IMR-90 (cell line): ENCODE results near the gene ZNF529. TPM values are rescaled to one million over a fixed set of nuclear protein-coding genes. Genes with fewer than 3 reads are reported as not detected.
A peak's percentile ranks its signal among the peaks of the same experiment; 100 is the strongest.

ENCODE experiments used
- ATAC-seq: fragments of 200-7000 bp; cut with Tn5 transposase; 2 replicates; pipeline ENCODE4 v1.9.1; 2020; ENCODE audit warnings: low read depth, mild to moderate bottlenecking, moderate library complexity
- BruUV-seq: library from RNA; stranded (reverse); fragments of 400-500 nt; replicated peaks from 2 replicates; lab custom pipeline; 2021; lab: Mats Ljungman, UMichigan
- CTCF ChIA-PET: fragments of 300-600 bp; formaldehyde crosslinking; extraction: SDS; loops from one replicate; lab custom pipeline; 2021; ENCODE audit warnings: antibody characterized with exemption; lab: Yijun Ruan, JAX
- POLR2A ChIA-PET: fragments of 300-600 bp; sonication (Branson Sonifier 250); formaldehyde crosslinking; loops from one replicate; lab custom pipeline; 2022; ENCODE audit warnings: antibody characterized with exemption; ENCODE audit not compliant: unreplicated experiment; lab: Charles Lee
- DNase-seq: peaks from one replicate; pipeline ENCODE4 v3.0.0; 2013
- H2AFZ ChIP-seq: replicated peaks from 2 replicates; pipeline ENCODE3; 2013; ENCODE audit warnings: low read length, mild to moderate bottlenecking; ENCODE audit not compliant: poor library complexity
- H2AK5ac ChIP-seq: 2 replicates; pipeline ENCODE4 v1.6.1; 2013; ENCODE audit warnings: low read depth, low read length, inconsistent platforms
- H2AK9ac ChIP-seq: replicated peaks from 2 replicates; pipeline ENCODE3; 2013; ENCODE audit warnings: mild to moderate bottlenecking, low read depth, low read length, moderate library complexity; ENCODE audit not compliant: poor library complexity
- H2BK120ac ChIP-seq: 2 replicates; pipeline ENCODE4 v1.6.1; 2013; ENCODE audit warnings: low read depth, low read length, inconsistent platforms
- H2BK15ac ChIP-seq: 3 replicates; pipeline ENCODE4 v1.6.1; 2013; ENCODE audit warnings: low read depth, low read length, inconsistent platforms
- H2BK20ac ChIP-seq: 2 replicates; pipeline ENCODE4 v1.6.1; 2013; ENCODE audit warnings: low read depth, mild to moderate bottlenecking, inconsistent platforms, low read length, moderate library complexity
- H2BK5ac ChIP-seq: 2 replicates; pipeline ENCODE4 v1.6.1; 2013; ENCODE audit warnings: mild to moderate bottlenecking, low read depth, low read length, inconsistent platforms; ENCODE audit not compliant: poor library complexity, severe bottlenecking
- H3K14ac ChIP-seq: replicated peaks from 2 replicates; pipeline ENCODE4 v1.6.1; 2013; ENCODE audit warnings: low read depth, low read length, inconsistent platforms
- H3K18ac ChIP-seq: 2 replicates; pipeline ENCODE4 v1.6.1; 2013; ENCODE audit warnings: low read depth, low read length, control low read depth
- H3K23ac ChIP-seq: 2 replicates; pipeline ENCODE4 v1.6.1; 2013; ENCODE audit warnings: low read depth, low read length, inconsistent platforms
- H3K27ac ChIP-seq: 2 replicates; pipeline ENCODE4 v1.5.1; 2013; ENCODE audit warnings: mild to moderate bottlenecking, control low read depth, low read length; ENCODE audit not compliant: insufficient read depth
- H3K27me3 ChIP-seq: 2 replicates; pipeline ENCODE4 v1.6.1; 2013; ENCODE audit warnings: low read length; ENCODE audit not compliant: control insufficient read depth, insufficient read depth
- H3K36me3 ChIP-seq: 2 replicates; pipeline ENCODE4 v1.6.1; 2013; ENCODE audit warnings: low read length, mixed read lengths; ENCODE audit not compliant: control insufficient read depth, insufficient read depth
- H3K4ac ChIP-seq: 2 replicates; pipeline ENCODE4 v1.6.1; 2013; ENCODE audit warnings: low read depth, low read length, inconsistent platforms
- H3K4me1 ChIP-seq: 2 replicates; pipeline ENCODE4 v1.6.1; 2013; ENCODE audit warnings: low read length, mixed read lengths; ENCODE audit not compliant: control insufficient read depth, insufficient read depth
- H3K4me2 ChIP-seq: 2 replicates; pipeline ENCODE4 v1.6.1; 2013; ENCODE audit warnings: low read depth, mild to moderate bottlenecking, control low read depth, low read length, moderate library complexity
- H3K4me3 ChIP-seq: 2 replicates; pipeline ENCODE4 v1.5.1; 2013; ENCODE audit warnings: low read depth, mild to moderate bottlenecking, control low read depth, low read length, moderate library complexity; ENCODE audit not compliant: insufficient read depth
- H3K56ac ChIP-seq: 2 replicates; pipeline ENCODE4 v1.6.1; 2013; ENCODE audit warnings: low read length, inconsistent platforms; ENCODE audit not compliant: insufficient read depth; ENCODE audit errors: extremely low read depth
- H3K79me1 ChIP-seq, 2 experiments: 2 replicates each; pipeline ENCODE4 v1.6.1; 2013; ENCODE audit warnings: low read length in 2 of 2, inconsistent platforms in 1 of 2, low read depth in 1 of 2
- H3K9ac ChIP-seq: 2 replicates; pipeline ENCODE4 v1.6.1; 2013; ENCODE audit warnings: low read depth, low read length, control low read depth
- H3K9me1 ChIP-seq: 2 replicates; pipeline ENCODE4 v1.6.1; 2013; ENCODE audit warnings: low read length, inconsistent platforms; ENCODE audit not compliant: insufficient read depth
- H3K9me3 ChIP-seq: 2 replicates; pipeline ENCODE4 v1.6.1; 2013; ENCODE audit warnings: low read length; ENCODE audit not compliant: control insufficient read depth, insufficient read depth
- H4K20me1 ChIP-seq: 2 replicates; pipeline ENCODE4 v1.6.1; 2013; ENCODE audit warnings: low read length, inconsistent platforms; ENCODE audit not compliant: insufficient read depth
- H4K5ac ChIP-seq: 2 replicates; pipeline ENCODE4 v1.6.1; 2013; ENCODE audit warnings: mild to moderate bottlenecking, low read depth, low read length, control low read depth
- H4K8ac ChIP-seq, 2 experiments: 2 replicates each; pipeline ENCODE4 v1.6.1; 2013; ENCODE audit warnings: low read depth in 2 of 2, low read length in 2 of 2, control low read depth in 1 of 2, inconsistent platforms in 1 of 2
- H4K91ac ChIP-seq: 2 replicates; pipeline ENCODE4 v1.6.1; 2013; ENCODE audit warnings: low read depth, low read length, inconsistent platforms; ENCODE audit not compliant: insufficient read depth
- BHLHE40 ChIP-seq: fragments of 150-350 bp; IDR thresholded peaks from 2 replicates; pipeline ENCODE4 v1.6.1; 2016; ENCODE audit warnings: mild to moderate bottlenecking, low read depth, low read length
- CEBPB ChIP-seq: IDR thresholded peaks from 2 replicates; pipeline ENCODE4 v1.6.1; 2012; ENCODE audit warnings: low read depth, low read length, improper control_type of control experiment
- CHD1 ChIP-seq: IDR thresholded peaks from 2 replicates; pipeline ENCODE4 v1.6.1; 2012; ENCODE audit warnings: low read depth, low read length, improper control_type of control experiment
- CTCF ChIP-seq: conservative IDR thresholded peaks from 2 replicates; pipeline ENCODE4 v1.5.1; 2012; ENCODE audit warnings: mild to moderate bottlenecking, low read depth, low read length, improper control_type of control experiment
- ELK1 ChIP-seq: fragments of 150-350 bp; IDR thresholded peaks from 2 replicates; pipeline ENCODE4 v1.6.1; 2016; ENCODE audit warnings: low read depth, mild to moderate bottlenecking, low read length, moderate library complexity, borderline replicate concordance
- MAFK ChIP-seq: IDR thresholded peaks from 2 replicates; pipeline ENCODE4 v1.6.1; 2012; ENCODE audit warnings: low read depth, low read length, improper control_type of control experiment
- MXI1 ChIP-seq: IDR thresholded peaks from 2 replicates; pipeline ENCODE4 v1.6.1; 2012; ENCODE audit warnings: low read depth, mild to moderate bottlenecking, low read length, moderate library complexity, borderline replicate concordance
- NFE2L2 ChIP-seq: fragments of 150-350 bp; IDR thresholded peaks from 2 replicates; pipeline ENCODE4 v1.6.1; 2016; ENCODE audit warnings: low read depth, mild to moderate bottlenecking, low read length
- POLR2A ChIP-seq: IDR thresholded peaks from 2 replicates; pipeline ENCODE4 v1.6.1; 2012; ENCODE audit warnings: mild to moderate bottlenecking, low read depth, low read length
- RAD21 ChIP-seq: IDR thresholded peaks from 2 replicates; pipeline ENCODE4 v1.6.1; 2012; ENCODE audit warnings: low read length, improper control_type of control experiment
- SMC3 ChIP-seq: fragments of 150-350 bp; IDR thresholded peaks from 2 replicates; pipeline ENCODE4 v1.6.1; 2016; ENCODE audit warnings: low read depth, mild to moderate bottlenecking, antibody characterized with exemption, low read length, moderate library complexity
- WGBS, 2 experiments: methylation state at CpG; one replicate each; pipeline versions ENCODE4 v1.1.5 to v1.1.7; 2013; ENCODE audit warnings: missing lambda C conversion rate in 2 of 2; ENCODE audit not compliant: insufficient read length in 1 of 2; ENCODE audit errors: extremely low coverage in 2 of 2; 5-methylcytosine and 5-hydroxymethylcytosine counted together
- dilution Hi-C: fragments of 300-500 bp; cut with HindIII; formaldehyde crosslinking; loops from one replicate; pipeline ENCODE4 v1.14.3; 2018; ENCODE audit warnings: low sequenced_read_pairs; ENCODE audit not compliant: unreplicated experiment
- in situ Hi-C: fragments of 300-500 bp; cut with MboI; formaldehyde crosslinking; loops from 3 replicates; pipeline ENCODE4 v1.14.3; 2019; ENCODE audit warnings: low sequenced_read_pairs, inconsistent platforms, mixed read lengths
- intact Hi-C: fragments of 100-400 bp; cut with micrococcal nuclease; formaldehyde crosslinking; loops from 2 replicates; pipeline ENCODE4 v1.10.0; 2022
- polyA plus RNA-seq, 3 experiments: library from polyadenylated mRNA; depleted of rRNA; stranded (reverse); fragments of >200 nt; gene quantifications; 2 replicates each; pipeline ENCODE4 v1.2.3, GENCODE V29; 2012; ENCODE audit warnings: low replicate concordance in 1 of 3
- total RNA-seq: library from RNA; depleted of rRNA; stranded (reverse); fragments of >200 nt; gene quantifications from 2 replicates; pipeline ENCODE4 v1.2.3, GENCODE V29; 2012

ZNF529 gene
- total and polyA plus RNA-seq, 2 of the 4 experiments (the other 2 are of a cell fraction), result 2.4 to 6.8 TPM

GRCh38 chr19:36527341-36527740, 45.8 kb downstream of the ZNF529 start:
- CTCF ChIA-PET, result no interaction called here
- dilution Hi-C loops, result no loop called here

More at GRCh38 chr19:36527341-36527740, 45.8 kb downstream of the ZNF529 start:
- ATAC-seq, result no peak
- Histone ChIP-seq H4K20me1 (no peaks in the 10 kb centered on the region), H3K27ac (no peak overlapping the region), H4K8ac (peak overlapping the region in 1 of 2 experiments; percentile 94; a peak in 3 of 4 replicates), H3K4ac (no peak overlapping the region), H2BK20ac (no peak overlapping the region), H3K4me2 (peak overlapping the region; percentile 88), H3K9ac (peak overlapping the region; percentile 95), H2BK120ac (no peak overlapping the region), H3K14ac (peak overlapping the region; percentile 48; the same call in 1 of the 2 replicates), H2BK5ac (no peak overlapping the region), H3K18ac (no peak overlapping the region), H3K27me3 (no peaks in the 10 kb centered on the region), H3K23ac (peak overlapping the region; percentile 53; the same call in 1 of the 2 replicates), H3K79me1 (peaks cover 25 to 29% of the 10 kb centered on the region in 2 experiments), H3K4me3 (peak overlapping the region; percentile 82), H4K91ac (no peak overlapping the region), H2AFZ (no peak overlapping the region), H3K9me3 (peaks cover 22% of the 10 kb centered on the region), H3K56ac (peak overlapping the region; percentile 47; the same call in 1 of the 2 replicates), H2AK9ac (no peak overlapping the region), H2BK15ac (no peak overlapping the region), H2AK5ac (no peak overlapping the region), H3K4me1 (0 out of 2 replicates have a peak, but pooled peaks cover 1% of the 10 kb centered on the region), H3K9me1 (peaks cover 4% of the 10 kb centered on the region; the same call in 1 of the 2 replicates), H4K5ac (no peak overlapping the region), H3K36me3 (peaks cover 16% of the 10 kb centered on the region)
- DNase-seq, result no peak
- WGBS, 2 experiments, result no CpG with 5 or more reads among the region's 5 CpGs
- BruUV-seq, result no TSS peak
- no peak for TF ChIP-seq CTCF
- TF ChIP-seq MAFK, result no peak
- TF ChIP-seq SMC3, result no peak
- no peak for TF ChIP-seq MXI1
- TF ChIP-seq CHD1, result no peak
- TF ChIP-seq CEBPB, result no peak
- TF ChIP-seq ELK1, result no peak
- TF ChIP-seq POLR2A, result no peak
- no peak for TF ChIP-seq RAD21
- no peak for TF ChIP-seq BHLHE40
- TF ChIP-seq NFE2L2, result no peak
- intact Hi-C loops, result no loop called here
- POLR2A ChIA-PET, result no interaction called here
- in situ Hi-C loops, result no loop called here
